HG03354 (cell line): ENCODE data around the gene NUMB.
"Not testable (repeated sequence)": the region's sequence is repeated elsewhere in the genome, so short reads cannot be mapped to it uniquely, and the experiment has no call there.

Source experiments
- ATAC-seq: cut with Tn5 transposase; IDR thresholded peaks from one replicate; pipeline ENCODE4 v1.9.1; 2021; ENCODE audit warnings: mild to moderate bottlenecking; ENCODE audit not compliant: unreplicated experiment, poor library complexity, severe bottlenecking

Gene NUMB

DNA sequence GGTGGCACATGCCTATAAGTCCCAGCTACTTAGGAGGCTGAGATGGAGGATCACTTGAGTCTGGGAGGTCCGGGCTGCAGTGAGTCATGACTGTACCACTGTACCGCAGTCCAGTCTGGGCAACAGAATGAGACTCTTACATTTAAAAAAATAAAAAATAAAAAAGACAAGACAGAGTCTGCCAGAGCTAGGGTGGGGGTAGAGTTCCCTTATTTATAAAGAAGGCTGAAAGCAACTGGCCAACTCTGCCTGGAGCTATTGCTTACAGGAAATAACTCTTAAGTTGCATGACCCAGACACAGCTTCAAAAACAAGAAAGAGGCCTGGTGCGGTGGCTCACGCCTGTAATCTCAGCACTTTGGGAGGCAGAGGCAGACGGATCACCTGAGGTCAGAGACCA lies 31.5 kb downstream of the NUMB start:
- ATAC-seq: no peak

- ATAC-seq: no peak
Observed at GRCh38 chr14:73424453-73424852, 33.9 kb downstream of the NUMB start.

DNA sequence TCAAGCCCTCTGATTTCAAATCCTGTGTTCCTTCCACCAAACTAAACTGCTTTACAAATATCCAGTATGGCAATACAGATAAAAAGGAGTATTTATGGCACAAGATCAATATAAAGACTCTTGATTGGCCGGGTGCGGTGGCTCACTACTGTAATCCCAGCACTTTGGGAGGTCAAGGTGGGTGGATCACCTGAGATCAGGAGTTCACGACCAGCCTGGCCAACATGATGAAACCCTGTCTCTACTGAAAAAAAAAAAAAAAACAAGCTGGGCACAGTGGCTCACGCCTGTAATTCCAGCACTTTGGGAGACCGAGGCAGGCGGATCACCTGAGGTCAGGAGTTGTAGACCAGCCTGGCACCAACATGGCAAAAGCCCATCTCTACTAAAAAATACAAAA lies 35.3 kb downstream of the NUMB start:
- ATAC-seq: not testable (repeated sequence)

- ATAC-seq: no peak
Observed at GRCh38 chr14:73422515-73422914, 35.8 kb downstream of the NUMB start.

DNA sequence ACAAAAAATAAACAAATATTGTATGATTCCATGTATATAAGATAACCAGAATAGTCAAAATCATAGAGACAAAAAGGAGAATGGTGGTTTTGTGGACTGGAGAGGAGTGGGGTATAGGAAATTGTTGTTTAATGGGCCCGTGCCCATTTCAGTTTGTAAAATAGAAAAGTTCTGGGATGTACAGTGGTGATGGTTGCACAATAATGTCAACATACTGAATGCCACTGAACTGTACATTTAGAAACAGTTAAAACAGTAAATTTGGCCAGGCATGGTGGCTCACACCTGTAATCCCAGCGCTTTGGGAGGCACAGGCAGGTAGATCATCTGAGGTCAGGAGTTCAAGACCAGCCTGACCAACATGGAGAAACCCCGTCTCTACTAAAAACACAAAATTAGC lies 40.1 kb downstream of the NUMB start:
- ATAC-seq: no peak

- ATAC-seq: not testable (repeated sequence)
Observed at GRCh38 chr14:73406248-73406647, 52.1 kb downstream of the NUMB start.

GRCh38 chr14:73403181-73403752 lies 55.1 kb downstream of the NUMB start:
- ATAC-seq: no peak

- ATAC-seq: no peak
Observed at GRCh38 chr14:73402579-73402978, 55.8 kb downstream of the NUMB start.

DNA sequence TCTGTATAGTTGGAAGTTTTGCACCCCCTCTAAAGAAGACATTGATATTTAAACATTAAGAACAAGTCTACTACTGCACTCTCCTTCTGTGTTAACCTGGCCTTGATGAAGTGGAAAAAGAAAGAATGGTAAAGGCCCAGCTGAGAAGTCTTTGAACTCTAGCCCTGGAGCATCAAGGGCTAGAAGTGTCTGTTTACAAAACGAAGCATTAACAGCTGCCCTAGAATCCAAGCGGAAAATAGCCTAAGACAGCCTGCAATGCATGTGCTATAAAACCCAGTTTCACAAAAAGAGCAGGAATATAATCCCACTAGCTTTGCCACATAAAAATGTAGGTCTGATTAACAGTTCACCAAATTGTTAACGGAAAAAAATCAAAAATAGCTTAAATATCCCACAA lies 60.5 kb downstream of the NUMB start:
- ATAC-seq: no peak

GRCh38 chr14:73394317-73394716 lies 64.0 kb downstream of the NUMB start:
- no peak for ATAC-seq

DNA sequence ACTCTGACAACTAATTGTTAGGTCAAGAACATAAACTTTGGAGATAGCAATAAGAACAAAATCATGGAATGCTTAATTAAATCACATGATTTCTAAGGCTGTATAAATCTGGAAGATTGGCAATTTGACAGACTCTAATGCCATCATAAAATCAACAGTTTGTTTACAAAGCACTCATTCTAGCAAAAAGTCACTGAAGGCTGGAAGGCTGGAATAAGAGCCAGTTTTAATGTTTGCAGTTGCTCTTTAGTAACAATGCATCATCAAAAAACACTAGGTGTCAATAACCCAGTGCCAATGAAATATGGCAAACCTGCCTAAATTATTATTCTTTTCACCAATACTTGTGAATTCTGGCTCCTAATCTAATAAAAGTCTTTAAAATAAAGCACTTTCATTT lies 65.0 kb downstream of the NUMB start:
- no peak for ATAC-seq

GRCh38 chr14:73392329-73393257 lies 65.8 kb downstream of the NUMB start:
- no peak for ATAC-seq

DNA sequence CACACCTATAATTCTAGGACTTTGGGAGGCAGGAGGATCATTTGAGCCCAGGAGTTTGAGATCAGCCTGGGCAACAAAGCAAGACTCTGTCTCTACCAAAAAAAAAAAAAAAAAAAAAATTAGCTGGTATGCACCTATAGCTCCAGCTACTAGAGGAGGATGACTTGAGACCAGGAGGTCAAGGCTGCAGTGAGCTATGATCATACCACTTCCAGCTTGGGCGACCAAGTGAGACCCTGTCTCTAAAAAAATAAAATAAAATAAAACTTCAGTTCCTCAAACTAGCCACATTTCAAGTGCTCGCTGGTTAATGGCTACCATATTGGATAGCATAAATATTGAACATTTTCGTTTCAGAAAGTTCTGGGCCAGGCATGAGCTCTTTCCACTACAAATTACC lies 70.5 kb downstream of the NUMB start:
- not testable (repeated sequence) for ATAC-seq

- no peak for ATAC-seq
Observed at GRCh38 chr14:73386342-73386741, 72.0 kb downstream of the NUMB start.

DNA sequence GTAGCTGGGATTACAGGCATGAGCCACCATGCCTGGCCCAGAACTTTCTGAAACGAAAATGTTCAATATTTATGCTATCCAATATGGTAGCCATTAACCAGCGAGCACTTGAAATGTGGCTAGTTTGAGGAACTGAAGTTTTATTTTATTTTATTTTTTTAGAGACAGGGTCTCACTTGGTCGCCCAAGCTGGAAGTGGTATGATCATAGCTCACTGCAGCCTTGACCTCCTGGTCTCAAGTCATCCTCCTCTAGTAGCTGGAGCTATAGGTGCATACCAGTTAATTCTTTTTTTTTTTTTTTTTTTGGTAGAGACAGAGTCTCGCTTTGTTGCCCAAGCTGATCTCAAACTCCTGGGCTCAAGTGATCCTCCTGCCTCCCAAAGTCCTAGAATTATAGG lies 73.3 kb downstream of the NUMB start:
- not testable (repeated sequence) for ATAC-seq

DNA sequence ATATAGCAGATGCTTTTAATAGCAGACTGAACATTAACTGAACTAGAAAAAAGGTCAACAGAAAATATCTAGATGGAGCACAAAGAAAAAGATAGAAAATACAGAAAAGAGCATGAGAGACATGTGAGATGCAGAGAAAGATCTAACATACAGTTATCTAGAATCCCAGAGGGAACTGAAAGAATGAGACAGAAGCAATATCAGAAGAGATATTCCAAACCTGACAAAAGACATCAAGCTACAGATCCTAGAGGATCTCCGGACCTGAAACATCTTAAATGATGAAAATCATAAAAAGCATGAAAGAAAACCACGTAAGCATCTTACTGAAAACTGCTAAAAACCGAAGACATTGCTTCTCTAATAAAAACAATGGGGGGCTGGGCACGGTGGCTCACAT lies 75.0 kb downstream of the NUMB start:
- no peak for ATAC-seq

DNA sequence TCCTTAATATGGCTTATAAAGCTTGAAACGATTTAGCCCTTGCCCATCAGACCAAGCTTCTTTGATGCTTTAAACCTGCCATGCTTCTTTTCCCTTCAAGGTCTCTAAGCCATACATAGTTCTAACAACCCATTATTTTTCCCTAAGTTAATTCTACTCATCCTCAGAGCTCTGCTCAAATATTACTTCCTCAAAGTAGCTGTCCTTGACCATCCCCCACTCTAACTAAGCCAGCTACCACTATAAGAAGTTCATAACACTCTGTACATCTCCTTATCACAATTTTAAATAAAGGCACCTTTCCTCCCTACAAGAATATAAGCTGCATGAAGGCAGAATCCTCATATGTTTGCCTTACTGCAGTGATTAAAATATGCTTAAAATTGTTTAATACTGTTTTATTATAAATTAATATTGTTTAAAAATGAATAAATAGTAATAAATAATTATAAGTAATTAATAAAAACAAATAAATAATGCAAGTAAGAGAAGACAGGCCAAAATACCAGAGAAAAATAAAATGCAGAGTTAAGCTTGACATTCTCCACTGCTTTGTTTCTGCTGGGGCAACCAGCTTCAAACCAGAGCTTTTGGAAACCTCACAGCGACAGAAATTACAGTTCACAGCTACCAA lies 76.8 kb downstream of the NUMB start:
- no peak for ATAC-seq

- no peak for ATAC-seq
Observed at GRCh38 chr14:73376585-73376984, 81.8 kb downstream of the NUMB start.

GRCh38 chr14:73375861-73376260 lies 82.5 kb downstream of the NUMB start:
- no peak for ATAC-seq

GRCh38 chr14:73374218-73374617 lies 84.1 kb downstream of the NUMB start:
- no peak for ATAC-seq

DNA sequence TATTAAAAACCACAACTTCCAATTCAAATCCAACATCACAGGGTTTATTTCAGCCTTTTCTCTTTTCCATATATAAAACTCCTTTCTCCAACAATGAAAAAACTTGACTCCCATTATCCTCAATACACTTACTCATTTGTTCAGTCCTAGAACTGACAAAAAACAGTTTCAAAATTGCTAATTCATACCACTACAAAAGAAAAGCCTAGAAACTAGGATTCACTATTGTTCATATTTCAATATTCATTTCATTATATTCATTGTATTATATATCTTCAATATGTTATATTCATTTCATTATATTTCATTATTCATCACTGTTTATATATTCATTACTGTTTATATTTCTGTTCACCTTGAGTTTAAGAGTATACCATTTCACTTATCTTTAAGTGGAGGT lies 85.8 kb downstream of the NUMB start:
- no peak for ATAC-seq
